ENCODE data around the gene SLC6A19. TPM values are rescaled to one million over a fixed set of nuclear protein-coding genes. Genes with fewer than 3 reads are reported as not detected.

Gene SLC6A19
- total and polyA plus RNA-seq, 2 of the 13 experiments (the other 11 are each of a cell fraction or from before 2014, with no cell fraction given): 0.02 TPM; not detected in 1

GRCh38 chr5:1224631-1225030 is 23.2 kb downstream of the SLC6A19 start:
- ChIA-PET POLR2A (no interaction called here), CTCF (ENCODE audit: low intra/inter-chr PET ratio, low total read pairs) (no interaction called here)
- no peak overlapping the region for H3K9ac ChIP-seq (ENCODE audit: insufficient read depth, low read depth, low read length)
- 39% methylated on average over 8 of the region's 15 CpGs for WGBS (ENCODE audit: low lambda C conversion rate)
- no peak for DNase-seq (ENCODE audit: low spot score)
- no peaks in the 10 kb centered on the region for H3K79me2 ChIP-seq (ENCODE audit: insufficient read depth, low read length)
- FAIRE-seq: no peak
- in situ Hi-C loops (cut with HindIII; ENCODE audit: extremely low pct_ligation_motif_present, low pct_unique_long_range_greater_than_20kb): no loop called here
- no peak overlapping the region for H3K4me2 ChIP-seq (ENCODE audit: low read depth, low read length)
- intact Hi-C loops (cut with micrococcal nuclease; ENCODE audit: unreplicated experiment): loop anchor here (2.0 kb wide), 1 partner anchor 20 kb away; no protein-coding TSS in a partner anchor
- BruUV-seq (replicated peaks): no TSS peak
- peaks cover 9 to 65% of the 10 kb centered on the region in 2 experiments; a peak in 4 of 5 replicates for H3K27me3 ChIP-seq (ENCODE audit: control insufficient read depth in 1 of 2, insufficient read depth in 2 of 2, low read length in 2 of 2)
- no peaks in the 10 kb centered on the region for H3K9me3 ChIP-seq (ENCODE audit: low read length)
- ATAC-seq: no peak
- H2AFZ ChIP-seq (ENCODE audit: low read length): no peak overlapping the region
- no peaks in the 10 kb centered on the region for H4K20me1 ChIP-seq (ENCODE audit: insufficient read depth, low read length)
- H3K27ac ChIP-seq (ENCODE audit: extremely low read length, insufficient read depth, low read length): no peak overlapping the region
- H3K4me3 ChIP-seq (replicated peaks in 1 of 3; ENCODE audit: insufficient read depth in 1 of 3, low read depth in 2 of 3, low read length in 3 of 3): no peak overlapping the region
- no peaks in the 10 kb centered on the region for H3K36me3 ChIP-seq (replicated peaks in 1 of 2; ENCODE audit: control insufficient read depth in 1 of 2, insufficient read depth in 2 of 2, low read length in 2 of 2)
- no peak for TF ChIP-seq ZNF574 (CRISPR knock-in tag; IDR thresholded peaks at IDR 0.05)
- no peak for TF ChIP-seq SNAPC4 (CRISPR knock-in tag; IDR thresholded peaks at IDR 0.05)
- TF ChIP-seq ZNF263 (CRISPR knock-in tag; IDR thresholded peaks at IDR 0.05): peak; percentile 57; the same call in 1 of the 2 replicates
- no peak for TF ChIP-seq ZNF281 (CRISPR knock-in tag; IDR thresholded peaks at IDR 0.05; ENCODE audit: borderline replicate concordance)
- no peak for TF ChIP-seq MED8 (CRISPR knock-in tag; IDR thresholded peaks at IDR 0.05; ENCODE audit: insufficient replicate concordance)
- no peak for TF ChIP-seq MBNL3 (CRISPR knock-in tag; conservative IDR thresholded peaks at IDR 0.05)
- no peak for TF ChIP-seq KDM5A (IDR thresholded peaks at IDR 0.05; ENCODE audit: borderline replicate concordance, low read length)
- TF ChIP-seq ZNF644 (CRISPR knock-in tag; IDR thresholded peaks at IDR 0.05; ENCODE audit: low read depth): no peak
- no peaks in the 10 kb centered on the region for H3K4me1 ChIP-seq (ENCODE audit: insufficient read depth, low read length)

All from HepG2 (cell line).